SK-N-SH treated with all-trans-retinoic acid at 6 μM for 48 hours (cell line): Measurements from ENCODE around the gene METAP2.

Experiments used
- ATAC-seq: fragments of 200-7000 bp; cut with Tn5 transposase; 3 replicates; pipeline ENCODE4 v1.9.1; 2020; ENCODE audit warnings: mild to moderate bottlenecking, moderate library complexity
- BACH2 ChIP-seq: fragments of 250-450 bp; sonication (Bioruptor Pico); IDR thresholded peaks from 2 replicates; pipeline ENCODE4 v1.9.0; 2021; ENCODE audit warnings: mild to moderate bottlenecking, borderline replicate concordance
- CREB5 ChIP-seq: fragments of 250-450 bp; sonication (Bioruptor Pico); IDR thresholded peaks from 2 replicates; pipeline ENCODE4 v1.5.1; 2020; ENCODE audit warnings: low read depth, mild to moderate bottlenecking, moderate library complexity
- CSDC2 ChIP-seq: fragments of 250-450 bp; sonication (Bioruptor Pico); IDR thresholded peaks from 2 replicates; pipeline ENCODE4 v1.5.0; 2020; ENCODE audit warnings: mild to moderate bottlenecking, moderate library complexity
- CSRNP3 ChIP-seq: fragments of 250-450 bp; sonication (Bioruptor Pico); IDR thresholded peaks from 2 replicates; pipeline ENCODE4 v1.5.1; 2021; ENCODE audit warnings: mild to moderate bottlenecking, moderate library complexity
- ESRRG ChIP-seq: fragments of 250-450 bp; sonication (Bioruptor Pico); IDR thresholded peaks from 2 replicates; pipeline ENCODE4 v1.6.1; 2021; ENCODE audit warnings: mild to moderate bottlenecking
- GLIS3 ChIP-seq: fragments of 250-450 bp; sonication (Bioruptor Pico); IDR thresholded peaks from 2 replicates; pipeline ENCODE4 v1.5.0; 2020; ENCODE audit warnings: mild to moderate bottlenecking, moderate library complexity
- ISL1 ChIP-seq: fragments of 250-450 bp; sonication (Bioruptor Pico); IDR thresholded peaks from 2 replicates; pipeline ENCODE4 v2.1.2; 2022; ENCODE audit warnings: mild to moderate bottlenecking, moderate library complexity
- OSR1 ChIP-seq: fragments of 250-450 bp; sonication (Bioruptor Pico); IDR thresholded peaks from 2 replicates; pipeline ENCODE4 v1.8.0; 2022; ENCODE audit warnings: moderate library complexity, mild to moderate bottlenecking, inconsistent platforms
- PATZ1 ChIP-seq: fragments of 250-450 bp; sonication (Bioruptor Pico); IDR thresholded peaks from 2 replicates; pipeline ENCODE4 v1.8.0; 2020; ENCODE audit warnings: mild to moderate bottlenecking, moderate library complexity, borderline replicate concordance
- POU6F1 ChIP-seq: fragments of 250-450 bp; sonication (Bioruptor Pico); IDR thresholded peaks from 2 replicates; pipeline ENCODE4 v1.8.0; 2021; ENCODE audit warnings: low read depth, mild to moderate bottlenecking, moderate library complexity, borderline replicate concordance
- RARB ChIP-seq: fragments of 250-450 bp; sonication (Bioruptor Pico); IDR thresholded peaks from 2 replicates; pipeline ENCODE4 v1.8.0; 2021; ENCODE audit warnings: mild to moderate bottlenecking, moderate library complexity
- TCF4 ChIP-seq: fragments of 250-450 bp; sonication (Bioruptor Pico); IDR thresholded peaks from 2 replicates; pipeline ENCODE4 v1.8.0; 2021; ENCODE audit warnings: mild to moderate bottlenecking, moderate library complexity, borderline replicate concordance
- TSHZ2 ChIP-seq: fragments of 250-450 bp; sonication (Bioruptor Pico); IDR thresholded peaks from 2 replicates; pipeline ENCODE4 v1.5.0; 2020; ENCODE audit warnings: mild to moderate bottlenecking, moderate library complexity
- ZC3H10 ChIP-seq: fragments of 250-450 bp; sonication (Bioruptor Pico); IDR thresholded peaks from 2 replicates; pipeline ENCODE4 v1.5.1; 2021; ENCODE audit warnings: mild to moderate bottlenecking, moderate library complexity
- ZFP3 ChIP-seq: fragments of 250-450 bp; sonication (Bioruptor Pico); IDR thresholded peaks from 2 replicates; pipeline ENCODE4 v1.5.0; 2020; ENCODE audit warnings: mild to moderate bottlenecking, moderate library complexity
- ZFP30 ChIP-seq: fragments of 450-650 bp; formaldehyde crosslinking; IDR thresholded peaks from 2 replicates; pipeline ENCODE4 v1.5.0; 2022; ENCODE audit warnings: mild to moderate bottlenecking, moderate library complexity
- ZNF565 ChIP-seq: fragments of 450-650 bp; formaldehyde crosslinking; conservative IDR thresholded peaks from 2 replicates; pipeline ENCODE4 v1.5.0; 2020; ENCODE audit warnings: low read depth, mild to moderate bottlenecking, moderate library complexity
- ZNF70 ChIP-seq: fragments of 450-650 bp; formaldehyde crosslinking; IDR thresholded peaks from 2 replicates; pipeline ENCODE4 v1.5.0; 2020; ENCODE audit warnings: mild to moderate bottlenecking, moderate library complexity
- ZNF8 ChIP-seq: fragments of 450-650 bp; formaldehyde crosslinking; IDR thresholded peaks from 2 replicates; pipeline ENCODE4 v1.5.0; 2020; ENCODE audit warnings: mild to moderate bottlenecking, moderate library complexity

METAP2 gene

GRCh38 chr12:95516757-95517156 is 42.8 kb downstream of the METAP2 start:
- TF ChIP-seq OSR1 (CRISPR knock-in tag) = no peak
- no peak for ATAC-seq

- TF ChIP-seq ZNF70 (CRISPR knock-in tag) (no peak), ZFP30 (no peak), POU6F1 (CRISPR knock-in tag) (no peak), PATZ1 (CRISPR knock-in tag) (no peak), OSR1 (CRISPR knock-in tag) (no peak), ZFP3 (no peak), RARB (CRISPR knock-in tag) (no peak), CSDC2 (CRISPR knock-in tag) (no peak), CREB5 (CRISPR knock-in tag) (no peak), BACH2 (CRISPR knock-in tag) (no peak), TSHZ2 (CRISPR knock-in tag) (no peak)
- no peak for ATAC-seq
Measured at GRCh38 chr12:95517246-95517645, 43.3 kb downstream of the METAP2 start.

GRCh38 chr12:95518944-95519343 is 45.0 kb downstream of the METAP2 start:
- no peak for ATAC-seq
- no peak for TF ChIP-seq ZNF70 (CRISPR knock-in tag)
- TF ChIP-seq ZC3H10 (CRISPR knock-in tag) = no peak
- no peak for TF ChIP-seq CSDC2 (CRISPR knock-in tag)
- TF ChIP-seq BACH2 (CRISPR knock-in tag) = no peak
- no peak for TF ChIP-seq ZNF565 (CRISPR knock-in tag)
- TF ChIP-seq POU6F1 (CRISPR knock-in tag) = no peak
- no peak for TF ChIP-seq ZNF8 (CRISPR knock-in tag)
- TF ChIP-seq PATZ1 (CRISPR knock-in tag) = no peak
- TF ChIP-seq ZFP30 = no peak
- no peak for TF ChIP-seq ZFP3
- no peak for TF ChIP-seq TCF4 (CRISPR knock-in tag)
- no peak for TF ChIP-seq ISL1
- no peak for TF ChIP-seq CSRNP3 (CRISPR knock-in tag)
- TF ChIP-seq GLIS3 = no peak
- no peak for TF ChIP-seq ESRRG (CRISPR knock-in tag)
- TF ChIP-seq TSHZ2 (CRISPR knock-in tag) = no peak
- TF ChIP-seq, all 23 proteins: peak for 0
